ENCODE data around the gene PTPDC1.

- no peak for TF ChIP-seq EZH2 (IDR thresholded peaks at IDR 0.05; ENCODE audit: insufficient read depth, poor library complexity, severe bottlenecking)
- no peak for TF ChIP-seq EZH2phosphoT487 (IDR thresholded peaks at IDR 0.05; ENCODE audit: insufficient read depth, low read depth)
Observed at GRCh38 chr9:94149696-94150095, 65.4 kb downstream of the PTPDC1 start.

Data from GM23248 (cell line).